Activated CD4-positive, alpha-beta T cell treated with anti-CD3 and anti-CD28 coated beads, Interleukin-2, amount 50 U/mL, for 1 hour (primary cell): ENCODE results near the gene MS4A13.
"Not testable (repeated sequence)": the region's sequence is repeated elsewhere in the genome, so short reads cannot be mapped to it uniquely, and the experiment has no call there.

ENCODE experiments used
- DNase-seq: peaks from one replicate; pipeline ENCODE4 v3.0.0-alpha.2; 2020

MS4A13 gene

DNA sequence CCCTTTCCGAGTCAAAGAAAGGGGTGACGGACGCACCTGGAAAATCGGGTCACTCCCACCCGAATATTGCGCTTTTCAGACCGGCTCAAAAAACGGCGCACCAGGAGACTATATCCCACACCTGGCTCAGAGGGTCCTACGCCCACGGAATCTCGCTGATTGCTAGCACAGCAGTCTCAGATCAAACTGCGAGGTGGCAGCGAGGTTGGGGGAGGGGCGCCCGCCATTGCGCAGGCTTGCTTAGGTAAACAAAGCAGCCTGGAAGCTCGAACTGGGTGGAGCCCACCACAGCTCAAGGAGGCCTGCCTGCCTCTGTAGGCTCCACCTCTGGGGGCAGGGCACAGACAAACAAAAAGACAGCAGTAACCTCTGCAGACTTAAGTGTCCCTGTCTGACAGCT lies 17.2 kb downstream of the MS4A13 start:
- DNase-seq, result not testable (repeated sequence)

- DNase-seq, result not testable (repeated sequence)
Observed at GRCh38 chr11:60538627-60539026, 23.4 kb downstream of the MS4A13 start.

GRCh38 chr11:60544077-60544476 lies 28.9 kb downstream of the MS4A13 start:
- DNase-seq, result no peak

- no peak for DNase-seq
Observed at GRCh38 chr11:60561254-60561653, 46.1 kb downstream of the MS4A13 start.

GRCh38 chr11:60563553-60564235 lies 48.5 kb downstream of the MS4A13 start:
- DNase-seq, result no peak

DNA sequence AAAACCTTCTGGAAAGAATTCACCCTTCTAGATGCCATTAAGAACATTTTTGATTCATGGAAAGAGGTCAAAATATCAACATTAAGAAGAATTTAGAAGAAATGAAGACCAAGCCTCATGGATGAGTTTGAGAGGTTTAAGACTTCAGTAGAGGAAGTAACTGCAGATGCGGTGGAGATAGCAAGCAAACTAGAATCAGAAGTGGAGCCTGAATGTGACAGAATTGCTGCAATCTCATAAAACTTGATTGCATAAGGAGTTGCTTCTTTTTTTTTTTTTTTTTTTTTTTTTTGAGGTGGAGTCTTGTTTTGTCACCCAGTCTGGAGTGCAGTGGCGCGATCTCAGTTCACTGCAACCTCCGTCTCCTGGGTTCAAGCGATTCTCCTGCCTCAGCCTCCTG lies 51.6 kb downstream of the MS4A13 start:
- no peak for DNase-seq

GRCh38 chr11:60570970-60571369 lies 55.8 kb downstream of the MS4A13 start:
- no peak for DNase-seq

DNA sequence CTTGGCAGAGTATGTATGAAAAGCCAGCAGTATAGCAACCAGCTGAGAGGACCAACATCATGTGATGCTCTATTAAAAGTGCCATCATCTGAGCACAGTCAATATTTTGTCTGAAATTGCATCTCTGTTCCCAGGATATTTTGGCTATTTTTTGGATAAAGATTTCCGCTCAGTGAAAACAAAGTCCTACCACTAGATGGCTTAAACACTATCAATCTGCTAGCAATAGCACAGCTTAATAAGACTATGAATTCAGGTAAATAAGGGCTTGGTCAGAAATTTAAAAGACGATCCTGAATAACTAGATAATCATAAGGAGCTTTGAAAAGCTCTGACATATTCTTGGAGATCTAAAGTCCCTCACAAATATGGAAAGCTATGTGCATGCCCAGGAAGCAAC lies 74.4 kb downstream of the MS4A13 start:
- DNase-seq, result no peak
